Measurements from ENCODE around the gene SRRM4.

SRRM4 gene

GRCh38 chr12:119204671-119205285 lies 223.4 kb downstream of the SRRM4 start:
- H3K9me3 Mint-ChIP-seq, result peaks cover 0 to 5% of the 10 kb centered on the region in 2 donors
- H3K27me3 Mint-ChIP-seq, result no peaks in the 10 kb centered on the region
- H3K27ac Mint-ChIP-seq, result no peak overlapping the region
- no peak for DNase-seq
- no peaks in the 10 kb centered on the region for H3K4me1 Mint-ChIP-seq
- H3K4me3 Mint-ChIP-seq, result no peak overlapping the region
- no peak for ATAC-seq

GRCh38 chr12:119206348-119207062 lies 225.2 kb downstream of the SRRM4 start:
- H3K27ac Mint-ChIP-seq, result no peak overlapping the region

GRCh38 chr12:119207063-119207560 lies 225.8 kb downstream of the SRRM4 start:
- no peak overlapping the region for H3K27ac Mint-ChIP-seq
- H3K9me3 Mint-ChIP-seq, result peaks cover 0 to 5% of the 10 kb centered on the region in 2 donors
- DNase-seq (no peak), ATAC-seq (no peak)
- no peaks in the 10 kb centered on the region for H3K27me3 Mint-ChIP-seq
- no peak overlapping the region for H3K4me3 Mint-ChIP-seq
- H3K4me1 Mint-ChIP-seq, result no peaks in the 10 kb centered on the region

More at GRCh38 chr12:119206348-119207062, 225.2 kb downstream of the SRRM4 start:
- H3K4me1 Mint-ChIP-seq, result no peaks in the 10 kb centered on the region
- H3K9me3 Mint-ChIP-seq, result peaks cover 0 to 5% of the 10 kb centered on the region in 2 donors
- H3K4me3 Mint-ChIP-seq, result no peak overlapping the region
- DNase-seq, result no peak
- ATAC-seq, result no peak
- no peaks in the 10 kb centered on the region for H3K27me3 Mint-ChIP-seq

GRCh38 chr12:119208626-119209061 lies 227.3 kb downstream of the SRRM4 start:
- Mint-ChIP-seq H3K9me3 (peaks cover 0 to 5% of the 10 kb centered on the region in 2 donors), H3K4me1 (no peaks in the 10 kb centered on the region), H3K27ac (no peak overlapping the region), H3K4me3 (no peak overlapping the region), H3K27me3 (no peaks in the 10 kb centered on the region)
- DNase-seq (no peak), ATAC-seq (no peak)

- no peak for ATAC-seq
- no peaks in the 10 kb centered on the region for H3K4me1 Mint-ChIP-seq
Observed at GRCh38 chr12:119211884-119212283, 230.5 kb downstream of the SRRM4 start.

More at GRCh38 chr12:119211884-119212283, 230.5 kb downstream of the SRRM4 start:
- Mint-ChIP-seq H3K9me3 (peaks cover 0 to 5% of the 10 kb centered on the region in 2 donors), H3K27me3 (no peaks in the 10 kb centered on the region), H3K4me3 (no peak overlapping the region), H3K27ac (no peak overlapping the region)
- DNase-seq, result no peak

Measured in stimulated activated naive CD8-positive, alpha-beta T cell treated with anti-CD3 and anti-CD28 coated beads, Interleukin-15, amount 100 ng/mL, for 72 hours (primary cell).